ENCODE data around the gene LPCAT1.

The LPCAT1 gene

GRCh38 chr5:1420211-1421195 is 103.3 kb downstream of the LPCAT1 start:
- CTCF ChIA-PET = no interaction called here
- H3K27ac ChIP-seq = no peak overlapping the region
- no peak for TF ChIP-seq CTCF (conservative IDR thresholded peaks at IDR 0.05; ENCODE audit: low read depth)
- POLR2A ChIA-PET (ENCODE audit: low non-redundant PET) = no interaction called here
- DNase-seq (ENCODE audit: low spot score) = no peak

GRCh38 chr5:1419476-1420210 is 104.1 kb downstream of the LPCAT1 start:
- TF ChIP-seq CTCF (conservative IDR thresholded peaks at IDR 0.05; ENCODE audit: low read depth) = no peak
- DNase-seq (ENCODE audit: low spot score) = no peak
- no peak overlapping the region for H3K27ac ChIP-seq
- POLR2A ChIA-PET (ENCODE audit: low non-redundant PET) = no interaction called here
- CTCF ChIA-PET = interaction anchor here (0.6 kb wide), 1 partner anchor 876 kb away, joined by 6 read pairs; no protein-coding TSS in a partner anchor

GRCh38 chr5:1418921-1419280 is 104.9 kb downstream of the LPCAT1 start:
- CTCF ChIA-PET = interaction anchor here (0.6 to 0.7 kb wide), 2 partner anchors 56 to 876 kb away, joined by 5 to 6 read pairs; no protein-coding TSS in a partner anchor
- TF ChIP-seq CTCF (conservative IDR thresholded peaks at IDR 0.05; ENCODE audit: low read depth) = no peak
- POLR2A ChIA-PET (ENCODE audit: low non-redundant PET) = no interaction called here

GRCh38 chr5:1418238-1418920 is 105.4 kb downstream of the LPCAT1 start:
- POLR2A ChIA-PET (ENCODE audit: low non-redundant PET) = no interaction called here
- TF ChIP-seq CTCF (conservative IDR thresholded peaks at IDR 0.05; ENCODE audit: low read depth) = no peak
- no peak overlapping the region for H3K27ac ChIP-seq
- no peak for DNase-seq (ENCODE audit: low spot score)
- CTCF ChIA-PET = interaction anchor here (0.7 kb wide), 1 partner anchor 56 kb away, joined by 5 read pairs; no protein-coding TSS in a partner anchor

More at GRCh38 chr5:1418921-1419280, 104.9 kb downstream of the LPCAT1 start:
- no peak overlapping the region for H3K27ac ChIP-seq
- no peak for DNase-seq (ENCODE audit: low spot score)

- ChIA-PET POLR2A (ENCODE audit: low non-redundant PET) (no interaction called here), CTCF (no interaction called here)
- no peak for DNase-seq (ENCODE audit: low spot score)
- H3K27ac ChIP-seq = no peak overlapping the region
- no peak for TF ChIP-seq CTCF (conservative IDR thresholded peaks at IDR 0.05; ENCODE audit: low read depth)
Measured at GRCh38 chr5:1417586-1418225, 106.1 kb downstream of the LPCAT1 start.

Data from RWPE1 (cell line).